BLaER1 treated with 17β-estradiol and CSF1 and Interleukin-3, amounts not matched to agents 10 nM and 100 nM (cell line): Measurements from ENCODE around the gene TCF7L2.

Experiments
- H3K27ac ChIP-seq, 11 experiments: shearing (Covaris generic); formaldehyde crosslinking; 2 replicates each; pipeline ENCODE4 v1.8.1; 2022
- H3K27me3 ChIP-seq, 11 experiments: shearing (Covaris generic); formaldehyde crosslinking; 2 replicates each; pipeline ENCODE4 v1.8.1; 2022
- H3K36me3 ChIP-seq, 11 experiments: shearing (Covaris generic); formaldehyde crosslinking; 2 replicates each; pipeline ENCODE4 v1.8.1; 2022
- H3K4me1 ChIP-seq, 10 experiments: shearing (Covaris generic); formaldehyde crosslinking; 2 replicates each; pipeline ENCODE4 v1.8.1; 2022
- H3K4me2 ChIP-seq, 11 experiments: shearing (Covaris generic); formaldehyde crosslinking; 2 replicates each; pipeline ENCODE4 v1.8.1; 2022
- H3K4me3 ChIP-seq, 10 experiments: shearing (Covaris generic); formaldehyde crosslinking; 2 replicates each; pipeline ENCODE4 v1.8.1; 2022
- H3K9ac ChIP-seq, 11 experiments: shearing (Covaris generic); formaldehyde crosslinking; 2 replicates each; pipeline ENCODE4 v1.8.1; 2022
- H3K9me3 ChIP-seq, 11 experiments: shearing (Covaris generic); formaldehyde crosslinking; replicated peaks in 1 of 11; 2 replicates each; pipeline ENCODE4 v1.8.1; 2022
- H4K20me1 ChIP-seq, 11 experiments: shearing (Covaris generic); formaldehyde crosslinking; 2 replicates each; pipeline ENCODE4 v1.8.1; 2022
- Cebpa-rat ChIP-seq, 11 experiments: shearing (Covaris generic); IDR thresholded peaks; 2 replicates each; pipeline ENCODE4 v1.8.1; 2022

Gene TCF7L2

GRCh38 chr10:113038985-113039384 is 88.9 kb downstream of the TCF7L2 start:
- peak overlapping the region in 2 of 11 experiments; percentile 7 to 15; a peak in 2 of 22 replicates for H3K4me2 ChIP-seq
- no peak overlapping the region for H3K27ac ChIP-seq
- H3K9me3 ChIP-seq: peaks cover 0 to 15% (median 0%) of the 10 kb centered on the region in 11 experiments; a peak in 4 of 22 replicates
- no peaks in the 10 kb centered on the region for H3K27me3 ChIP-seq
- H3K9ac ChIP-seq: no peak overlapping the region
- TF ChIP-seq Cebpa-rat (IDR thresholded peaks at IDR 0.05): no peak
- H3K36me3 ChIP-seq: peaks cover 29 to 84% (median 68%) of the 10 kb centered on the region in 11 experiments; a peak in 21 of 22 replicates
- peaks cover 10 to 25% (median 16%) of the 10 kb centered on the region in 10 experiments; a peak in 19 of 20 replicates for H3K4me1 ChIP-seq
- no peak overlapping the region for H3K4me3 ChIP-seq
- peaks cover 0 to 65% (median 47%) of the 10 kb centered on the region in 11 experiments; a peak in 14 of 22 replicates for H4K20me1 ChIP-seq

GRCh38 chr10:113041324-113041723 is 91.3 kb downstream of the TCF7L2 start:
- no peak for TF ChIP-seq Cebpa-rat (IDR thresholded peaks at IDR 0.05)
- Histone ChIP-seq H3K4me1 (peaks cover 10 to 33% (median 20%) of the 10 kb centered on the region in 10 experiments; a peak in 19 of 20 replicates), H3K27me3 (no peaks in the 10 kb centered on the region), H3K9me3 (peaks cover 0 to 25% (median 8%) of the 10 kb centered on the region in 11 experiments; a peak in 9 of 22 replicates), H4K20me1 (peaks cover 0 to 65% (median 39%) of the 10 kb centered on the region in 11 experiments; a peak in 14 of 22 replicates), H3K9ac (no peak overlapping the region), H3K4me3 (no peak overlapping the region), H3K4me2 (no peak overlapping the region), H3K27ac (no peak overlapping the region), H3K36me3 (peaks cover 29 to 91% (median 74%) of the 10 kb centered on the region in 11 experiments; a peak in 21 of 22 replicates)

DNA sequence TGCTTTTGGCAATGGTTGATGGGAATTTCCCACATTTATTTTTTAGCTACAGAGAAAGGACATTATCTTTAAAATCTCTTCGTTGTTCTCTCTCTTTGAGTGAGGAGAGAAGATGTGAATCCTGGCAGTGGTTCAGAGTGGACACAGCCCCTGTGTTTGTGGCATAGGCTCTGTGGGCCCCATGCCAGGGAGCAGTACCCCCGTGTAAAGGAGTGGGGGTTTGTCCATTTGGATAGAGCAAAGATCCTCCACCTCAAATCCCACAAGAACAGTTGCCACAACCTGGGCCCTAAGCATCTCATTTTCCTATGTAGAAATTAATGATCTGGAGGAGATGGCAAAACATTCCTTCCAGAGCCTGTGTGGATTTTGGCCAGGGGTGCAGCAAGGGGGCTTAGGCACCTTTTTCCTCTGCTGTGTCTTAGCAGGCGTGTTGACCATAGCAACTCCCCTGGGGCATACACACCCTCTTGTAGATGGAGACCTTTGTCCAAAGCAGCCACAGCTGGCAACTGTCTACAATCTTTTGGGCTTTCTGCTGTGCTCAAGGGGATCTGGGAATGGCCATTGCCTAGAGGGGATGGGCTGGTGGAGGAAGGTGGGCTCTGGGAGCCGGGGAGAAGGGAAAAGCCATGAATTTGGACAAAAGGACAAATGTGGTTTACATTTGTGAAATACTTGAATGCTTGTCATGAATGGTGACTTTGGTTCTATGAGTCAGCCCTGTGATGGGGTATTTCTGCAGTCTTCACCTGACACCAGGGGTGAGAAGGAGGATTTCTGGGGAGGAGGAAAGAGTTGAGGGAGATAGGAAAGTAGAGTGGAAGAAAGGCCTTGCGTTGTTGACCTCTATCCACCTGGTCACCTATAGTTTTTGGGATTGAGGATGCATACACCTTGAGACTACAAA is 92.0 kb downstream of the TCF7L2 start:
- Histone ChIP-seq H3K9ac (no peak overlapping the region), H3K4me3 (no peak overlapping the region), H3K27me3 (no peaks in the 10 kb centered on the region), H4K20me1 (peaks cover 0 to 61% (median 34%) of the 10 kb centered on the region in 11 experiments; a peak in 14 of 22 replicates), H3K36me3 (peaks cover 29 to 89% (median 69%) of the 10 kb centered on the region in 11 experiments; a peak in 21 of 22 replicates), H3K27ac (no peak overlapping the region), H3K4me1 (peaks cover 10 to 34% (median 20%) of the 10 kb centered on the region in 10 experiments; a peak in 19 of 20 replicates), H3K9me3 (peaks cover 0 to 25% (median 10%) of the 10 kb centered on the region in 11 experiments; a peak in 9 of 22 replicates), H3K4me2 (peak overlapping the region in 1 of 11 experiments; percentile 3; a peak in 1 of 22 replicates)
- TF ChIP-seq Cebpa-rat (IDR thresholded peaks at IDR 0.05): no peak

DNA sequence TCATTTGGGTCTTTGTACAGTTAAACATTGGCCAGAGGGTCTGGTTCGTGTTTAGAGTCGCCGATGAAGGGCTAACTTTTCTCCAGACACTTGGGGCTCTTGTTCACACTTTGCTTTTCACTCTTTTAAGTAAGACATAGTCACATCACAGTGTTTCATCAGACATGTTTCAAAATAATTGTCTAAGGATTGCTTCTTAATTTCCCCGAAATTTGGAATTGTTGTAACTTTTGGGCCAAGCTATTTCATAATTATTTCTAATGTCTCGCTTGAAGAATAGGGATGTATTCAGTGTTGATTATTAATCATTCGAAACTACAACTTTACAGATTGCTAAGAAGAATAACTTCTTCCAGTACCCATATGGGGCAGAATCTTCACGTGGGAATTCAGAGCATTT is 92.8 kb downstream of the TCF7L2 start:
- Histone ChIP-seq H3K9me3 (peaks cover 0 to 29% (median 11%) of the 10 kb centered on the region in 11 experiments; a peak in 10 of 22 replicates), H3K4me2 (no peak overlapping the region), H3K27me3 (no peaks in the 10 kb centered on the region), H3K36me3 (peaks cover 32 to 89% (median 66%) of the 10 kb centered on the region in 11 experiments; a peak in 21 of 22 replicates), H3K4me3 (no peak overlapping the region), H3K4me1 (peaks cover 10 to 34% (median 20%) of the 10 kb centered on the region in 10 experiments; a peak in 19 of 20 replicates), H4K20me1 (peaks cover 0 to 57% (median 26%) of the 10 kb centered on the region in 11 experiments; a peak in 14 of 22 replicates), H3K9ac (no peak overlapping the region), H3K27ac (no peak overlapping the region)
- no peak for TF ChIP-seq Cebpa-rat (IDR thresholded peaks at IDR 0.05)

GRCh38 chr10:113044016-113044755 is 94.1 kb downstream of the TCF7L2 start:
- peaks cover 0 to 57% (median 14%) of the 10 kb centered on the region in 11 experiments; a peak in 13 of 22 replicates for H4K20me1 ChIP-seq
- peaks cover 39 to 93% (median 72%) of the 10 kb centered on the region in 11 experiments; a peak in 21 of 22 replicates for H3K36me3 ChIP-seq
- no peaks in the 10 kb centered on the region for H3K27me3 ChIP-seq
- peaks cover 0 to 33% (median 14%) of the 10 kb centered on the region in 11 experiments; a peak in 10 of 22 replicates for H3K9me3 ChIP-seq
- no peak overlapping the region for H3K4me3 ChIP-seq
- H3K4me2 ChIP-seq: peak overlapping the region in 6 of 11 experiments; percentile 4 to 81 (median 58); a peak in 9 of 22 replicates
- TF ChIP-seq Cebpa-rat (IDR thresholded peaks at IDR 0.05): peak in 3 of 11 experiments; percentile 11 to 69 (median 15); a peak in 1 of 22 replicates
- H3K4me1 ChIP-seq: peaks cover 5 to 43% (median 19%) of the 10 kb centered on the region in 10 experiments
- no peak overlapping the region for H3K9ac ChIP-seq
- no peak overlapping the region for H3K27ac ChIP-seq

- H3K27ac ChIP-seq: peak overlapping the region in 1 of 11 experiments; percentile 5; a peak in 1 of 22 replicates
- H3K27me3 ChIP-seq: no peaks in the 10 kb centered on the region
- peaks cover 0 to 59% (median 11%) of the 10 kb centered on the region in 11 experiments; a peak in 11 of 22 replicates for H4K20me1 ChIP-seq
- no peak for TF ChIP-seq Cebpa-rat (IDR thresholded peaks at IDR 0.05)
- peak overlapping the region in 6 of 11 experiments; percentile 4 to 81 (median 58); a peak in 10 of 22 replicates for H3K4me2 ChIP-seq
- H3K9ac ChIP-seq: no peak overlapping the region
- H3K36me3 ChIP-seq: peaks cover 33 to 87% (median 69%) of the 10 kb centered on the region in 11 experiments; a peak in 21 of 22 replicates
- no peak overlapping the region for H3K4me3 ChIP-seq
- H3K4me1 ChIP-seq: peaks cover 17 to 55% (median 31%) of the 10 kb centered on the region in 10 experiments
- peaks cover 0 to 33% (median 14%) of the 10 kb centered on the region in 11 experiments; a peak in 10 of 22 replicates for H3K9me3 ChIP-seq
These were observed 95.4 kb downstream of the TCF7L2 start for GRCh38 chr10:113045147-113046055.

DNA sequence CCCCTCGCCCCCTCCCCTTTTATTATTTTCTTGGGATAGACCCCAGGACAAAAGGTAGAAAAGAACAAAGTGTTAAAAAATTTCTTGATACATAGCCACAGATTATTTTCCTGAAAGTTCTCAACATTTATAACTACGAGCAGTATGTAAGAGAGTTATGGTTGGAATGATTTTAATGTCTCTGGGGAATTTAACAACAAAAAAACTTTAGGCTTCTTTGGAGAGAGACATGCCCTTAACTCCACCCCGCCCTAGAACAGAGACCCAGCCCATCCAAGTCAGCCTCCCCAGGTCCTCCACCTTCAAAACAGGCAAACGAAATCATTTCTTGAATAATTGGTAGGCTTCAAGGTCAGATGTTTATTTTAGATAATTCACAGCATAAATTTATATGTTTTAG is 97.1 kb downstream of the TCF7L2 start:
- TF ChIP-seq Cebpa-rat (IDR thresholded peaks at IDR 0.05): no peak
- Histone ChIP-seq H3K9me3 (peaks cover 0 to 31% (median 10%) of the 10 kb centered on the region in 11 experiments; a peak in 10 of 22 replicates), H3K27ac (no peak overlapping the region), H3K27me3 (no peaks in the 10 kb centered on the region), H3K9ac (no peak overlapping the region), H3K36me3 (peaks cover 20 to 70% (median 57%) of the 10 kb centered on the region in 11 experiments; a peak in 21 of 22 replicates), H3K4me2 (no peak overlapping the region), H3K4me1 (peaks cover 34 to 73% (median 47%) of the 10 kb centered on the region in 10 experiments), H3K4me3 (no peak overlapping the region), H4K20me1 (peaks cover 0 to 75% (median 11%) of the 10 kb centered on the region in 11 experiments; a peak in 11 of 22 replicates)
